SK-N-SH (cell line): ENCODE results near the gene LRMDA. TPM values are rescaled to one million over a fixed set of nuclear protein-coding genes. Genes with fewer than 3 reads are reported as not detected.

ENCODE experiments used
- CTCF ChIA-PET: fragments of 300-600, 350-600 bp; formaldehyde crosslinking; extraction: SDS; loops from one replicate; lab custom pipeline; 2021; lab: Yijun Ruan, JAX
- POLR2A ChIA-PET: fragments of 350-600 bp; sonication (Branson Sonifier 250); formaldehyde crosslinking; extraction: SDS; loops from one replicate; lab custom pipeline; 2020; ENCODE audit warnings: antibody characterized with exemption, inconsistent platforms; lab: Yijun Ruan, JAX
- DNase-seq: peaks from one replicate; pipeline ENCODE4 v3.0.0; 2012
- H2AFZ ChIP-seq: fragments of 200-600 bp; sonication (generic); 2 replicates; pipeline ENCODE4 v1.8.1; 2016; ENCODE audit warnings: antibody characterized with exemption, mild to moderate bottlenecking, low read depth
- H3F3A ChIP-seq: fragments of 200-600 bp; sonication (generic); replicated peaks from 2 replicates; pipeline ENCODE3; 2016; ENCODE audit warnings: antibody characterized with exemption, mild to moderate bottlenecking; ENCODE audit not compliant: insufficient read depth
- H3K27ac ChIP-seq, 2 experiments: fragments of 200-500 bp in 1 of 2; fragments of 200-600 bp in 1 of 2; sonication (Bioruptor generic) in 1 of 2; sonication (generic), shearing (Covaris generic) in 1 of 2; 2 replicates each; pipeline versions ENCODE4 v1.5.1 to v1.6.1; 2014 to 2016; ENCODE audit warnings: low read depth in 2 of 2, inconsistent platforms in 1 of 2, low read length in 1 of 2, mild to moderate bottlenecking in 1 of 2, mixed read lengths in 1 of 2
- H3K27me3 ChIP-seq: fragments of 200-600 bp; sonication (generic), shearing (Covaris generic); 2 replicates; pipeline ENCODE4 v1.6.1; 2016; ENCODE audit warnings: mixed run types; ENCODE audit not compliant: insufficient read depth
- H3K36me3 ChIP-seq, 2 experiments: fragments of 200-500 bp in 1 of 2; fragments of 200-600 bp in 1 of 2; sonication (Bioruptor generic) in 1 of 2; sonication (generic) in 1 of 2; replicated peaks in 1 of 2; 2 replicates each; pipeline versions ENCODE3 to v1.5.1; 2014 to 2016; ENCODE audit warnings: low read length in 1 of 2, mild to moderate bottlenecking in 1 of 2; ENCODE audit not compliant: insufficient read depth in 2 of 2, control insufficient read depth in 1 of 2
- H3K4me1 ChIP-seq, 2 experiments: fragments of 200-500 bp in 1 of 2; fragments of 200-600 bp in 1 of 2; sonication (Bioruptor generic) in 1 of 2; sonication (generic), shearing (Covaris generic) in 1 of 2; 2 replicates each; pipeline versions ENCODE4 v1.5.1 to v1.6.1; 2014 to 2016; ENCODE audit warnings: low read depth in 1 of 2, low read length in 1 of 2, mixed run types in 1 of 2; ENCODE audit not compliant: insufficient read depth in 2 of 2, control insufficient read depth in 1 of 2
- H3K4me2 ChIP-seq: fragments of 200-600 bp; sonication (generic), shearing (Covaris generic); 2 replicates; pipeline ENCODE4 v1.6.1; 2017; ENCODE audit warnings: mixed run types
- H3K4me3 ChIP-seq, 2 experiments: fragments of 200-500 bp in 1 of 2; fragments of 200-600 bp in 1 of 2; sonication (Bioruptor generic) in 1 of 2; sonication (generic), shearing (Covaris generic) in 1 of 2; 2 replicates each; pipeline versions ENCODE4 v1.5.1 to v1.8.1; 2014 to 2016; ENCODE audit warnings: low read depth in 2 of 2, inconsistent platforms in 1 of 2, low read length in 1 of 2, mild to moderate bottlenecking in 1 of 2, mixed read lengths in 1 of 2, moderate library complexity in 1 of 2
- H3K79me2 ChIP-seq: fragments of 200-600 bp; sonication (generic); 2 replicates; pipeline ENCODE4 v1.8.1; 2017; ENCODE audit warnings: mild to moderate bottlenecking; ENCODE audit not compliant: insufficient read depth
- H3K9ac ChIP-seq: fragments of 200-600 bp; sonication (generic); 2 replicates; pipeline ENCODE4 v1.6.1; 2017; ENCODE audit warnings: mixed run types
- H3K9me2 ChIP-seq: fragments of 200-600 bp; sonication (generic); 2 replicates; pipeline ENCODE4 v1.6.1; 2017; ENCODE audit warnings: mixed run types
- H3K9me3 ChIP-seq: fragments of 200-600 bp; sonication (generic); 2 replicates; pipeline ENCODE4 v1.6.1; 2017; ENCODE audit warnings: mixed run types, mild to moderate bottlenecking, moderate library complexity
- H4K20me1 ChIP-seq: fragments of 200-600 bp; sonication (generic); 2 replicates; pipeline ENCODE4 v1.6.1; 2017; ENCODE audit warnings: mild to moderate bottlenecking, mixed run types; ENCODE audit not compliant: insufficient read depth
- CHD2 ChIP-seq: fragments of 150-350 bp; IDR thresholded peaks from 2 replicates; pipeline ENCODE4 v1.6.1; 2018; ENCODE audit warnings: low read length; ENCODE audit not compliant: partially characterized antibody
- ELF1 ChIP-seq: IDR thresholded peaks from 2 replicates; pipeline ENCODE4 v1.4.0; 2012
- EP300 ChIP-seq, 2 experiments: IDR thresholded peaks; 2 replicates each; pipeline versions ENCODE4 v1.4.0 to v1.6.1; 2012; ENCODE audit warnings: borderline replicate concordance in 1 of 2, low read depth in 1 of 2, low read length in 1 of 2
- EZH2phosphoT487 ChIP-seq: fragments of 200-600 bp; sonication (generic); IDR thresholded peaks from 2 replicates; pipeline ENCODE4 v1.6.1; 2017; ENCODE audit warnings: low read depth, mixed run types, mild to moderate bottlenecking, antibody characterized with exemption, moderate library complexity, borderline replicate concordance
- FOSL2 ChIP-seq: IDR thresholded peaks from 2 replicates; pipeline ENCODE4 v1.4.0; 2012; ENCODE audit warnings: low read depth, mild to moderate bottlenecking, moderate library complexity, borderline replicate concordance
- JUND ChIP-seq: IDR thresholded peaks from 2 replicates; pipeline ENCODE4 v1.4.0; 2012
- NFIC ChIP-seq: IDR thresholded peaks from 2 replicates; pipeline ENCODE4 v1.4.0; 2012; ENCODE audit warnings: borderline replicate concordance
- NRF1 ChIP-seq: IDR thresholded peaks from 2 replicates; pipeline ENCODE4 v1.6.1; 2012; ENCODE audit warnings: low read depth, mild to moderate bottlenecking, low read length
- RAD21 ChIP-seq: IDR thresholded peaks from 2 replicates; pipeline ENCODE4 v1.6.1; 2012; ENCODE audit warnings: mild to moderate bottlenecking, low read length
- RFX5 ChIP-seq: IDR thresholded peaks from 2 replicates; pipeline ENCODE4 v1.6.1; 2012; ENCODE audit warnings: mild to moderate bottlenecking, improper control_type of control experiment, low read length
- RXRA ChIP-seq: IDR thresholded peaks from 2 replicates; pipeline ENCODE4 v1.4.0; 2012; ENCODE audit warnings: low read depth, mild to moderate bottlenecking, borderline replicate concordance
- SIN3A ChIP-seq: IDR thresholded peaks from 2 replicates; pipeline ENCODE4 v1.6.1; 2012; ENCODE audit warnings: low read depth, mild to moderate bottlenecking, low read length, moderate library complexity, borderline replicate concordance
- SMC3 ChIP-seq: IDR thresholded peaks from 2 replicates; pipeline ENCODE4 v1.6.1; 2012; ENCODE audit warnings: low read depth, low read length, improper control_type of control experiment
- TAF1 ChIP-seq: IDR thresholded peaks from 2 replicates; pipeline ENCODE4 v1.6.1; 2012; ENCODE audit warnings: low read depth, mild to moderate bottlenecking, low read length, moderate library complexity, borderline replicate concordance
- TCF12 ChIP-seq: IDR thresholded peaks from 2 replicates; pipeline ENCODE4 v1.4.0; 2012
- TEAD4 ChIP-seq: IDR thresholded peaks from 2 replicates; pipeline ENCODE4 v1.4.0; 2012; ENCODE audit warnings: mild to moderate bottlenecking, borderline replicate concordance; ENCODE audit not compliant: insufficient read depth
- YY1 ChIP-seq: IDR thresholded peaks from 2 replicates; pipeline ENCODE4 v1.4.0; 2012; ENCODE audit warnings: low read depth, mild to moderate bottlenecking
- WGBS: methylation state at CpG from one replicate; pipeline ENCODE4 v1.1.6; 2017; ENCODE audit warnings: low lambda C conversion rate; 5-methylcytosine and 5-hydroxymethylcytosine counted together
- polyA plus RNA-seq, 3 experiments: library from polyadenylated mRNA; depleted of rRNA; stranded (reverse); fragments of >200 nt; gene quantifications; 2 replicates each; pipeline ENCODE4 v1.2.3, GENCODE V29; 2012
- TF ChIP-seq, protein P1 (sequence below): fragments of 150-350 bp; IDR thresholded peaks from 2 replicates; pipeline ENCODE4 v1.6.1; 2016; ENCODE audit warnings: mild to moderate bottlenecking, low read depth, low read length
- TF ChIP-seq, protein P2 (sequence below): IDR thresholded peaks from 2 replicates; pipeline ENCODE4 v1.4.0; 2012; ENCODE audit warnings: low read depth
- TF ChIP-seq, protein P3 (sequence below): IDR thresholded peaks from 2 replicates; pipeline ENCODE4 v1.4.0; 2012; ENCODE audit warnings: low read depth, borderline replicate concordance
- TF ChIP-seq, protein P4 (sequence below): fragments of 150-350 bp; IDR thresholded peaks from 2 replicates; pipeline ENCODE4 v1.6.1; 2017; ENCODE audit warnings: antibody characterized with exemption, low read length, low read depth, borderline replicate concordance
- TF ChIP-seq, protein P5 (sequence below): IDR thresholded peaks from 2 replicates; pipeline ENCODE4 v1.4.0; 2012; ENCODE audit warnings: low read depth, borderline replicate concordance

The LRMDA gene
- polyA plus RNA-seq, 1 of the 3 experiments (the other 2 are of a cell fraction), result 0.95 TPM

DNA sequence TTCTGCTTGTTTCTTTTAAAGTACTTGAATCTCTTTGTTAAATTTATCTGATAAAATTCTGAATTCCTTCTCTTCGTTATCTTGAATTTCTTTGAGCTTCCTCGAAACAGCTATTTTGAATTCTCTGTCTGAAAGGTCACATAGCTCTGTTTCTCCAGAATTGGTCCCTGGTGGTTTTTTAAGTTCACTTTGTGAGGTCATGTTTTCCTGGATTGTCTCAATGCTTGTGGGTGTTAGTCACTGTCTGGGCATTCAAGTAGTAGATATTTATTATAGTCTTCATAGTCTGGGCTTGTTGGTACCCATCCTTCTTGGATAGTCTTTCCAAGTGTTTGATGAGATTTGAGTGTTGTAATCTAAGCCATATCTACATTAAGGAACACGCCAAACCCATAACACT, 1060.6 kb downstream of the LRMDA start (continued):
- TF ChIP-seq TEAD4, result peak; percentile 39; the same call in 1 of the 2 replicates
- TF ChIP-seq EP300 (IDR thresholded peaks at IDR 0.05; ENCODE audit: borderline replicate concordance in 1 of 2, low read depth in 1 of 2, low read length in 1 of 2), result peak in 1 of 2 experiments; percentile 48; a peak in 1 of 4 replicates
- no peak for TF ChIP-seq ELF1
- TF ChIP-seq, protein P1, sequence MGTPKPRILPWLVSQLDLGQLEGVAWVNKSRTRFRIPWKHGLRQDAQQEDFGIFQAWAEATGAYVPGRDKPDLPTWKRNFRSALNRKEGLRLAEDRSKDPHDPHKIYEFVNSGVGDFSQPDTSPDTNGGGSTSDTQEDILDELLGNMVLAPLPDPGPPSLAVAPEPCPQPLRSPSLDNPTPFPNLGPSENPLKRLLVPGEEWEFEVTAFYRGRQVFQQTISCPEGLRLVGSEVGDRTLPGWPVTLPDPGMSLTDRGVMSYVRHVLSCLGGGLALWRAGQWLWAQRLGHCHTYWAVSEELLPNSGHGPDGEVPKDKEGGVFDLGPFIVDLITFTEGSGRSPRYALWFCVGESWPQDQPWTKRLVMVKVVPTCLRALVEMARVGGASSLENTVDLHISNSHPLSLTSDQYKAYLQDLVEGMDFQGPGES, result no peak
- peak; percentile 33; the same call in 1 of the 2 replicates for TF ChIP-seq FOSL2
- no peak for TF ChIP-seq SIN3A
- peak; percentile 49; the same call in 1 of the 2 replicates for TF ChIP-seq JUND
- no peak for TF ChIP-seq TAF1

DNA sequence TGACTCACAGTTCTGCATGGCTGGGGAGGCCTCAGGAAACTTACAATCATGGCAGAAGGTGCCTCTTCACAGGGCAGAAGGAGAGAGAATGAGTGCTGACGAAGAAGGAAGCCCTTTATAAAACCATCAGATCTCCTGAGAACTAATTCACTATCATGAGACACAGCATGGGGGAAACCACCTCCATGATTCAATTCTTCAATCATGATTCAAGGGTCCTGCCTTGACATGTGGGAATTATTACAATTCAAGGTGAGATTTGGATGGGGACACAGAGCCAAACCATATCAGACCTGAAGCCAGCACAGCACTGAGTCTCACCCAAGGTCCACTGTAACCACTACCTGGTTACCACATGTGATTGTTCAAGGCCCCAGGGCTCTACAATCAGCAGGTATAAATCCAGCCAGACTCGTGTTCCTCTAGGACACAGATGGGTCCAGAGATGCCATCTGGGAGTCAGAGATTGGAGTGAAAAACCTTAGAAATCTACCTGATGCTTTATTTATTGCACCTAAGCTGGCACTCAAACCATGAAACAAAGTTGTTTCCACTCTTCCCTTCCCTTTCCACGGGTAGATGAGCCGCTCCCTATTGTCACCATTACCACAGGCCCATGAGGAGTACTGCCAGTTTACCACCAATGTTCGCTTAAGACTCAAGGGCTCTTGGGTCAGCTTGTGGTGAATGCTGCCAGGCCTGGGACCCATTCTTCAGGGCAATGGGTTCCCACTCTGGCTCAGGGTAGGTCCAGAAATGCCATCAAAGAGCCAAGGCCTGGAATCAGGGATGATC, 1061.5 kb downstream of the LRMDA start:
- peaks cover 20% of the 10 kb centered on the region for H3K9me3 ChIP-seq
- 83% methylated on average over 4 of the region's 5 CpGs for WGBS
- ChIA-PET CTCF (interaction anchor here (0.9 kb wide), 1 partner anchor 10 kb away, joined by 3 read pairs; no protein-coding TSS in a partner anchor), POLR2A (no interaction called here)
- no peaks in the 10 kb centered on the region for H3K79me2 ChIP-seq
- H3K36me3 ChIP-seq, result no peaks in the 10 kb centered on the region
- peaks cover 8% of the 10 kb centered on the region for H3F3A ChIP-seq
- H2AFZ ChIP-seq, result no peak overlapping the region
- no peak overlapping the region for H3K4me2 ChIP-seq
- no peaks in the 10 kb centered on the region for H4K20me1 ChIP-seq
- TF ChIP-seq EZH2phosphoT487, result no peak
- no peak for TF ChIP-seq NRF1
- no peak for TF ChIP-seq RXRA
- TF ChIP-seq, protein P2, sequence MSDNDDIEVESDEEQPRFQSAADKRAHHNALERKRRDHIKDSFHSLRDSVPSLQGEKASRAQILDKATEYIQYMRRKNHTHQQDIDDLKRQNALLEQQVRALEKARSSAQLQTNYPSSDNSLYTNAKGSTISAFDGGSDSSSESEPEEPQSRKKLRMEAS, result no peak
- no peak for TF ChIP-seq JUND
- TF ChIP-seq, protein P3, sequence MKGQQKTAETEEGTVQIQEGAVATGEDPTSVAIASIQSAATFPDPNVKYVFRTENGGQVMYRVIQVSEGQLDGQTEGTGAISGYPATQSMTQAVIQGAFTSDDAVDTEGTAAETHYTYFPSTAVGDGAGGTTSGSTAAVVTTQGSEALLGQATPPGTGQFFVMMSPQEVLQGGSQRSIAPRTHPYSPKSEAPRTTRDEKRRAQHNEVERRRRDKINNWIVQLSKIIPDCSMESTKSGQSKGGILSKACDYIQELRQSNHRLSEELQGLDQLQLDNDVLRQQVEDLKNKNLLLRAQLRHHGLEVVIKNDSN, result no peak
- TF ChIP-seq, protein P1, result no peak
- no peak for TF ChIP-seq CHD2
- TF ChIP-seq YY1, result no peak
- no peak for TF ChIP-seq EP300 (IDR thresholded peaks at IDR 0.05; ENCODE audit: borderline replicate concordance in 1 of 2, low read depth in 1 of 2, low read length in 1 of 2)
- TF ChIP-seq RFX5, result no peak
- no peak for TF ChIP-seq NFIC
- no peak for TF ChIP-seq FOSL2
- no peak for TF ChIP-seq TCF12
- no peak for TF ChIP-seq ELF1
- TF ChIP-seq, protein P4, sequence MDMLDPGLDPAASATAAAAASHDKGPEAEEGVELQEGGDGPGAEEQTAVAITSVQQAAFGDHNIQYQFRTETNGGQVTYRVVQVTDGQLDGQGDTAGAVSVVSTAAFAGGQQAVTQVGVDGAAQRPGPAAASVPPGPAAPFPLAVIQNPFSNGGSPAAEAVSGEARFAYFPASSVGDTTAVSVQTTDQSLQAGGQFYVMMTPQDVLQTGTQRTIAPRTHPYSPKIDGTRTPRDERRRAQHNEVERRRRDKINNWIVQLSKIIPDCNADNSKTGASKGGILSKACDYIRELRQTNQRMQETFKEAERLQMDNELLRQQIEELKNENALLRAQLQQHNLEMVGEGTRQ, result no peak
- TF ChIP-seq, protein P5, sequence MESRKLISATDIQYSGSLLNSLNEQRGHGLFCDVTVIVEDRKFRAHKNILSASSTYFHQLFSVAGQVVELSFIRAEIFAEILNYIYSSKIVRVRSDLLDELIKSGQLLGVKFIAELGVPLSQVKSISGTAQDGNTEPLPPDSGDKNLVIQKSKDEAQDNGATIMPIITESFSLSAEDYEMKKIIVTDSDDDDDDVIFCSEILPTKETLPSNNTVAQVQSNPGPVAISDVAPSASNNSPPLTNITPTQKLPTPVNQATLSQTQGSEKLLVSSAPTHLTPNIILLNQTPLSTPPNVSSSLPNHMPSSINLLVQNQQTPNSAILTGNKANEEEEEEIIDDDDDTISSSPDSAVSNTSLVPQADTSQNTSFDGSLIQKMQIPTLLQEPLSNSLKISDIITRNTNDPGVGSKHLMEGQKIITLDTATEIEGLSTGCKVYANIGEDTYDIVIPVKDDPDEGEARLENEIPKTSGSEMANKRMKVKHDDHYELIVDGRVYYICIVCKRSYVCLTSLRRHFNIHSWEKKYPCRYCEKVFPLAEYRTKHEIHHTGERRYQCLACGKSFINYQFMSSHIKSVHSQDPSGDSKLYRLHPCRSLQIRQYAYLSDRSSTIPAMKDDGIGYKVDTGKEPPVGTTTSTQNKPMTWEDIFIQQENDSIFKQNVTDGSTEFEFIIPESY, result no peak
- TF ChIP-seq RAD21, result no peak
- TF ChIP-seq SMC3, result no peak
- TF ChIP-seq, all 33 proteins: peak for 0
- Histone ChIP-seq H3K9me2 (no peaks in the 10 kb centered on the region), H3K9ac (no peak overlapping the region), H3K4me1 (no peaks in the 10 kb centered on the region), H3K27ac (no peak overlapping the region; a peak in 1 of 4 replicates), H3K4me3 (no peak overlapping the region), H3K27me3 (no peaks in the 10 kb centered on the region)
- DNase-seq, result no peak
